ENCODE results near the gene CNST.
"Not testable (repeated sequence)": the region's sequence is repeated elsewhere in the genome, so short reads cannot be mapped to it uniquely, and the experiment has no call there.

The CNST gene

DNA sequence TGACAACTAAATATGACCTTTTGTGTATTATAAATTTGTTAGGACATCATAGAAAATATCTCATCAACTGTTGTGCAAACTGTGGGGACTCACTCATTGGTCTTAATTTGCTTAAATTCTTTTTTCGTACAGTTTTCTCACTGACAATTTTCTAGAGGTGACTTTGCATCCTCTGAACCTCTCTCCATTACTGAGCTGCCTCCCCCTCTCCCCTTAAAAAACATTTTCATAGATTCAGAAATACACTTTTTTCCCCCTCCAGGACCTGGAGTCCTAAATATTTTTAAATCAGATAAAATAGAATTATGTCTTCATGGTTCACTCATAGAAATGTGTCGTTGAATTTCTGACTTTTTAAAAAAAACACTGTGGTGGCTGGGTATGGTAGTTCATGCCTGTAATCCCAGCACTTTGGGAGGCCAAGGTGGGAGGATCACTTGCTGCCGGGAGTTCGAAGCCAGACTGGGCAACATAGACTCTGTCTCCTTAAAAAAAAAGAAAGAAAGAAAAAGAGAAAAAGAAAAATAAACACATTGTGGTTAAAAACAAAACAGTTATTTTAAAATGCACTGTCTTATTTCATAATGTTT is 1.5 kb downstream of the CNST start:
- Histone ChIP-seq H3K79me2 (ENCODE audit: low read length) (peaks cover 96% of the 10 kb centered on the region), H3K27ac (ENCODE audit: low read length) (peak overlapping the region; percentile 76; the same call in 1 of the 2 replicates), H3K36me3 (replicated peaks; ENCODE audit: low read depth, low read length) (peaks cover 11% of the 10 kb centered on the region), H2AFZ (ENCODE audit: low read depth, low read length) (peak overlapping the region; percentile 64; the same call in 1 of the 2 replicates), H3K4me2 (ENCODE audit: low read length) (peak overlapping the region; percentile 89), H3K27me3 (ENCODE audit: low read depth, low read length) (no peaks in the 10 kb centered on the region), H3K4me1 (ENCODE audit: low read length) (peaks cover 37% of the 10 kb centered on the region), H3K9ac (ENCODE audit: low read length) (peak overlapping the region; percentile 88), H3K9me3 (ENCODE audit: insufficient read depth, low read length) (no peaks in the 10 kb centered on the region), H4K20me1 (ENCODE audit: insufficient read depth, low read length) (no peaks in the 10 kb centered on the region), H3K4me3 (ENCODE audit: low read length) (peak overlapping the region; percentile 88)
- TF ChIP-seq CTCF (IDR thresholded peaks at IDR 0.05; ENCODE audit: low read depth, low read length) (no peak), EZH2phosphoT487 (IDR thresholded peaks at IDR 0.05; ENCODE audit: low read depth) (no peak)

DNA sequence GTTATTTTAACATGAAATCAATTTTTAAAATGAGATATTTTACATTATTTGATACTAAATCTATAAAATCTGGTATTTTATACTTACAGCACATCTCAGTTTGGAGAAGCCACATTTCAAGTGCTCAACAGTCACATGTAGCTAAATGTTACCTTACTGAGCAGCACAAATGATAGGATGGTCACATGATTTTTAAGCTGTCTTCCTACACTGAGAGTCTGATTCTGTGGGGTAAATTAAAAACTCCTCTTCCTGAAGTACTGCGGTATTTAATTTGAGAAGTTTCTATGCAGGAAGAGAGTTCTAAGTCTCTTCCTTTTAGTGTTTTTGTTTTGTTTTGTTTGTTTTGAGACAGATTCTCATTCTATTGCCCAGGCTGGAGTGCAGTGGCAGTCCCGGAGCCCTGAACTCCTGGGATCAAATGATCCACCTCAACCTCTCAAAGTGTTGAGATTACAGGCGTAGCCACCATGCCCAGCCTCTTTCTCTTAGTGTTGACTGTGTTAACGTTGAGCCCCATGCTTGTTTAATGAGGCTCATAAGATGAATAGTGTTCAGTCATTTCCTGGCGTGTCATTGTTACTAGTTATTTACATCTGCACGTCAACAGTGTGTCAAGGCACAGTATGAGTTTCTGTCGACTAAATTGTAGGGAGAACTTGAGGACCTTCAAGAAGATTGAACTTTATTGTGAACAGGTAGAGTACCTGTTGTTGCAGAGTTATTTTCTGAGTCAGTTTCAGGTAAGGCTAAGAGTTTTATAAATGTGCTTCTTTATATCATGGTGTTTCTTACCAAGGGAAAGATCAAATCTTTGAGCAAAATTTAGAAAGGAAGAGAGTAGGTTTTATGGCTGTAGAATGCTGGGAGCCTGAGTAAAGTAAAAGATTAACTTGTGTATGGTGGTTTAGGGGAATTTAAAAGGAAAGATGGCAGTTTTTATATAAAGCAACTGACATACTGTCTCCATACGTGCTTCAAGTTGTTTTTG is 3.3 kb downstream of the CNST start:
- no peak overlapping the region for H3K9ac ChIP-seq (ENCODE audit: low read length)
- H3K79me2 ChIP-seq (ENCODE audit: low read length): peaks cover 93% of the 10 kb centered on the region
- H3K9me3 ChIP-seq (ENCODE audit: insufficient read depth, low read length): no peaks in the 10 kb centered on the region
- no peak overlapping the region for H3K4me2 ChIP-seq (ENCODE audit: low read length)
- TF ChIP-seq CTCF (IDR thresholded peaks at IDR 0.05; ENCODE audit: low read depth, low read length): no peak
- TF ChIP-seq EZH2phosphoT487 (IDR thresholded peaks at IDR 0.05; ENCODE audit: low read depth): no peak
- H3K36me3 ChIP-seq (replicated peaks; ENCODE audit: low read depth, low read length): peaks cover 3% of the 10 kb centered on the region
- H3K27ac ChIP-seq (ENCODE audit: low read length): no peak overlapping the region
- H4K20me1 ChIP-seq (ENCODE audit: insufficient read depth, low read length): no peaks in the 10 kb centered on the region
- no peak overlapping the region for H3K4me3 ChIP-seq (ENCODE audit: low read length)
- peaks cover 47% of the 10 kb centered on the region for H3K4me1 ChIP-seq (ENCODE audit: low read length)
- no peak overlapping the region for H2AFZ ChIP-seq (ENCODE audit: low read depth, low read length)
- no peaks in the 10 kb centered on the region for H3K27me3 ChIP-seq (ENCODE audit: low read depth, low read length)

GRCh38 chr1:246571309-246571708 is 5.1 kb downstream of the CNST start:
- H3K27ac ChIP-seq (ENCODE audit: low read length); H3K36me3 ChIP-seq (replicated peaks; ENCODE audit: low read depth, low read length); H4K20me1 ChIP-seq (ENCODE audit: insufficient read depth, low read length); H3K4me3 ChIP-seq (ENCODE audit: low read length); H3K27me3 ChIP-seq (ENCODE audit: low read depth, low read length); H3K9me3 ChIP-seq (ENCODE audit: insufficient read depth, low read length): not testable (repeated sequence)
- H2AFZ ChIP-seq (ENCODE audit: low read depth, low read length): peak overlapping the region; percentile 18; the same call in 1 of the 2 replicates
- peak overlapping the region; percentile 36 for H3K4me2 ChIP-seq (ENCODE audit: low read length)
- peaks cover 38% of the 10 kb centered on the region for H3K4me1 ChIP-seq (ENCODE audit: low read length)
- peaks cover 89% of the 10 kb centered on the region for H3K79me2 ChIP-seq (ENCODE audit: low read length)
- H3K9ac ChIP-seq (ENCODE audit: low read length): peak overlapping the region; percentile 7; the same call in 1 of the 2 replicates

DNA sequence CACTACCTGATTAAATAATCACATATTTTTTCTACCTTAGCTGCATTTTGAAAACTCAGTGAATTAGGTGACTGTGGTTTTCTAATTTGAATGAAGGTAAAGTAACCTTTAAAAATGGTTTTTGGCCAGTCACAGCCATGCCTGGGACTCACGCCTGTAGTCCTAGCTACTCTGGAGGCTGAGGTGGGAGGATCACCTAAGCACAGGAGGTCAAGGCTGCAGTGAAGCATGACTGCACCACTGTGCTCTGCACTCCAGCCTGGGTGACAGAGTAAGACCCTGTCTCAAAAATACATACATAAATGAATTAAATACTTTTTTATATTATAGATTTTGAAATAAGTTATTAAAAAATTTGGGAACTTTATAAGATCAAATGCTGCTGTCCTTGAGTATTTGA is 5.7 kb downstream of the CNST start:
- Histone ChIP-seq H2AFZ (ENCODE audit: low read depth, low read length) (no peak overlapping the region), H3K4me2 (ENCODE audit: low read length) (peak overlapping the region; percentile 36; the same call in 1 of the 2 replicates), H4K20me1 (ENCODE audit: insufficient read depth, low read length) (no peaks in the 10 kb centered on the region), H3K36me3 (replicated peaks; ENCODE audit: low read depth, low read length) (peaks cover 3% of the 10 kb centered on the region), H3K27ac (ENCODE audit: low read length) (no peak overlapping the region), H3K27me3 (ENCODE audit: low read depth, low read length) (no peaks in the 10 kb centered on the region), H3K4me3 (ENCODE audit: low read length) (no peak overlapping the region), H3K9ac (ENCODE audit: low read length) (no peak overlapping the region), H3K9me3 (ENCODE audit: insufficient read depth, low read length) (no peaks in the 10 kb centered on the region), H3K79me2 (ENCODE audit: low read length) (peaks cover 87% of the 10 kb centered on the region), H3K4me1 (ENCODE audit: low read length) (peaks cover 38% of the 10 kb centered on the region)
- TF ChIP-seq CTCF (IDR thresholded peaks at IDR 0.05; ENCODE audit: low read depth, low read length) (no peak), EZH2phosphoT487 (IDR thresholded peaks at IDR 0.05; ENCODE audit: low read depth) (no peak)
